ENCODE results near the gene RHNO1.

DNA sequence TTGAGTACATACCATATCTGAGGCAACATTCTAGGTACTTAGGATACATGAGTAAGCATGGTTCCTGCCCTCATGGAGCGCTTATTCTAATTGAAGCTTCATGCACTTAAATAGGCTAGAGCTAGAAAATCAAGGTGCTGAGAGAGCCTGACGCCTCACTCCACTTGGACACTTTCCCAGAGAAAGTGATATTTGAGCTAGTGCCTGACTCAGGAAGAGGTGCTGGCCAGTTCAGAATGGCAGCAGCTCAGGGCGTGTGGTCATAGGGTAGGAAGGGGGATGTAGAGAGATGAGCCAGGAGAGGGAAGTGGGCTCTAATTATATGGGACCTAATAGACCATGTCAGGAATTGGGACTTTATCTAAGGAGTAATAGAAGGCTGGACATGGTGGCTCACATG lies 47.0 kb downstream of the RHNO1 start:
- TF ChIP-seq, protein P1, sequence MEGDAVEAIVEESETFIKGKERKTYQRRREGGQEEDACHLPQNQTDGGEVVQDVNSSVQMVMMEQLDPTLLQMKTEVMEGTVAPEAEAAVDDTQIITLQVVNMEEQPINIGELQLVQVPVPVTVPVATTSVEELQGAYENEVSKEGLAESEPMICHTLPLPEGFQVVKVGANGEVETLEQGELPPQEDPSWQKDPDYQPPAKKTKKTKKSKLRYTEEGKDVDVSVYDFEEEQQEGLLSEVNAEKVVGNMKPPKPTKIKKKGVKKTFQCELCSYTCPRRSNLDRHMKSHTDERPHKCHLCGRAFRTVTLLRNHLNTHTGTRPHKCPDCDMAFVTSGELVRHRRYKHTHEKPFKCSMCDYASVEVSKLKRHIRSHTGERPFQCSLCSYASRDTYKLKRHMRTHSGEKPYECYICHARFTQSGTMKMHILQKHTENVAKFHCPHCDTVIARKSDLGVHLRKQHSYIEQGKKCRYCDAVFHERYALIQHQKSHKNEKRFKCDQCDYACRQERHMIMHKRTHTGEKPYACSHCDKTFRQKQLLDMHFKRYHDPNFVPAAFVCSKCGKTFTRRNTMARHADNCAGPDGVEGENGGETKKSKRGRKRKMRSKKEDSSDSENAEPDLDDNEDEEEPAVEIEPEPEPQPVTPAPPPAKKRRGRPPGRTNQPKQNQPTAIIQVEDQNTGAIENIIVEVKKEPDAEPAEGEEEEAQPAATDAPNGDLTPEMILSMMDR (IDR thresholded peaks at IDR 0.05; ENCODE audit: insufficient read depth, low read length, poor library complexity, severe bottlenecking): no peak
- TF ChIP-seq EZH2phosphoT487 (conservative IDR thresholded peaks at IDR 0.05; ENCODE audit: low read length): no peak

Measured in SU-DHL-6 (cell line).